Activated CD4-positive, CD25-positive, alpha-beta regulatory T cell treated with anti-CD3 and anti-CD28 coated beads, Interleukin-2, amount 50 U/mL, for 24 hours (primary cell): Measurements from ENCODE around the gene ZMIZ1.

Source experiments
- ATAC-seq, 2 donors: fragments of 150-1000 bp; cut with Tn5 transposase; one replicate each; pipeline ENCODE4 v1.10.0; 2021; ENCODE audit warnings: mild to moderate bottlenecking in 1 of 2, moderate library complexity in 1 of 2

Gene ZMIZ1

DNA sequence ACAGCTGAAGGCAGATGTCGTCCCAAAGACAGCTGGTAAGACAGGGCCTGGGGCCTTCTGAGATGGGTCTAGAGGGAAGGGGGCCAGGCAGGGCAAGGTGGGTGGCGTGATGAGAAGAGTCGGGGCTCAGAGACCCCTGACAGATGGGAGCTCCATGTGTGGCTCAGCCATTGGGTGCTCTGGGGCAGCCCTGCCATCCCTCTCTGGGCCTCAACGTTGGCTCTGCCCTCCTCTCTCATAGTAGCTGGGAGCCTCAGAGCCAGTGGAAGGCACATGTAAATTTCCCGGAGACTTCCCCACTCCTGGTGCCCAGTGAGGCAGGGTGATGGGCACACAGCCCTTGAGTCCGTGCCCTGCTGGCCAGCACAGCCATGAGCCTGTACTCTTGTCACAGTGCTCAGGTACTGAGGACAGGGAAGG, 280.3 kb downstream of the ZMIZ1 start:
- ATAC-seq: no peak

DNA sequence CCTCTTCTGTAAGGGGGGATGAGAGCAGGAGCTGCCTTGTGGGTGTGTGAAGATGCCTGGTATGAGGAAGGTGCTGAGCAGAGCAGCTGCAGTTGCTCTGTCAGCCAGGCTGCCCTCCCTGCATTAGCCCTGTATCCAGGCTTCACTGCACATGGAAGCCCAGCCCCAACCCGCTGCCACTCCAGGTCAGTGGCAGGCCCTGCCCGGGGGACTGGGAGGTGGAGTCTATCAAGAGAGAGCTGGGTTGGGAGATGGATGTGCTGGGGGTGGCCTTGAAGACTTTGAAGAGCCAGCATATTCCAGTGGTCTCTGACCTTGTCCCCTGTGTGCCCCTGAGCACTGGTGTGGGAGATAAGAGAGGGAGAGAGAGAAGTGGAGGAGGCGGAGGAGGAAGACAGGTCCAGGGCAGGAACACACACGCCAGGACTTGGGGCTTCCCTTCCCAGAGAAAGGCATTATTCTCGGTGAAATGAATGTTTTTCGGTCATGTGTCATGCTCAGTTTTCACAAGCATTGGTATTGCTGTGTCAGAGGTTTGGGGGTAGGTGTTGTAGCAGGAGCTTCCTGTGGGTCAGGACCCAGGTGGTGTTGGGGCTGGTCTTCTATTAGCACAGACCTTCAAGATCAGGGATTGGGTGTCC, 281.1 kb downstream of the ZMIZ1 start:
- no peak for ATAC-seq

DNA sequence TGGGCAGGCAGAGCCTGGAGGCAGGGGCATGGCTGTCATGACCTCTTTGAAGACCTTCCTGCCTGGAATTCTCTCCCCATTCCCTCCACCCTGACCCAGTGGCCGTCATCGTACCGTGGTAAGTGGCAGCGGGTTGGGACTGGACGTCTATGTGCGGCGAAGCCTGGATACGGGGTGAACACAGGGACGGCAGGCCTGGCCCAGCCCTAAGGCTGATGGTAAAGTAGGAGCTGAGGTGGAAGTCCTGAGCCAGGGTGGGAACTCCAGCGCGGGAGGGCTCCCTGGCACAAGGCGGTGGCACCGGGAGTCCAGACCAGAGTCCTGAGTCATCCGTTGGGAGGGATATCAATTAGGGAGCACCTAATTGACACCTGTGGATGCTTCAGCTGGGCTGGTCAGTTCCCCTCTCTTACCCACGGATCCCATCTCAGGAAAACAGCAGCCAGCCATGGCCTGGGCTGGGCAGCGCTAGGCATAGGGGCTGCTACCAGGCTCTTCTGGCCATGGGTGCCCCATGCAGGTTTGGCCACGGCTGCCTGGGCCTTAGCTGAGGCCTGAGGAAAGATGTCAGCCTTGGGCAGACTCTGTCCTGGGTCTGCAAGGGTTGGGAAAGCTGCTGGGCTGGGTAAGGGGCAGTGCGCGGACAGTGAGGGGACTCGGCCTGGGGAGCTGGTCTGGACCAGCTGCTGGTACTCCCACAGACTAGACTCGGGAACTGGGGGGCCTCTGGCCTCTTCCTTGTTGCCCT, 281.8 kb downstream of the ZMIZ1 start:
- ATAC-seq: no peak

DNA sequence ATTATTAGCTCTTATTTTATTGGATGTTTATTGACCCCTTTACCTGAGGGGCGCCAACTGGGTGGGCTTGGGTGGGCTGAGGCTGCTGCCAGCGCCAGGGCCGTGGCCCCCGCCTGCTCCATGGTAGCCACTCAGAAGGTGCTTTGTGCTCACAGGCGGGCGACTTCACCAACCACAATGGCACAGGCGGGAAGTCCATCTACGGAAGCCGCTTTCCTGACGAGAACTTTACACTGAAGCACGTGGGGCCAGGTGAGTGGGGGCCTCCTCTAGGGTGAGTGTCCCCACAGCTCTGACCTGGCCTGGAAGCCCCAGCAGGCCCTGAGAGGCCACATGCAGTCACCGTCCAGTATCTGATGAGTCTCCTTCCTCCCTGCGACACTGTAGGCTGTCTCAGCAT, 282.6 kb downstream of the ZMIZ1 start:
- no peak for ATAC-seq

DNA sequence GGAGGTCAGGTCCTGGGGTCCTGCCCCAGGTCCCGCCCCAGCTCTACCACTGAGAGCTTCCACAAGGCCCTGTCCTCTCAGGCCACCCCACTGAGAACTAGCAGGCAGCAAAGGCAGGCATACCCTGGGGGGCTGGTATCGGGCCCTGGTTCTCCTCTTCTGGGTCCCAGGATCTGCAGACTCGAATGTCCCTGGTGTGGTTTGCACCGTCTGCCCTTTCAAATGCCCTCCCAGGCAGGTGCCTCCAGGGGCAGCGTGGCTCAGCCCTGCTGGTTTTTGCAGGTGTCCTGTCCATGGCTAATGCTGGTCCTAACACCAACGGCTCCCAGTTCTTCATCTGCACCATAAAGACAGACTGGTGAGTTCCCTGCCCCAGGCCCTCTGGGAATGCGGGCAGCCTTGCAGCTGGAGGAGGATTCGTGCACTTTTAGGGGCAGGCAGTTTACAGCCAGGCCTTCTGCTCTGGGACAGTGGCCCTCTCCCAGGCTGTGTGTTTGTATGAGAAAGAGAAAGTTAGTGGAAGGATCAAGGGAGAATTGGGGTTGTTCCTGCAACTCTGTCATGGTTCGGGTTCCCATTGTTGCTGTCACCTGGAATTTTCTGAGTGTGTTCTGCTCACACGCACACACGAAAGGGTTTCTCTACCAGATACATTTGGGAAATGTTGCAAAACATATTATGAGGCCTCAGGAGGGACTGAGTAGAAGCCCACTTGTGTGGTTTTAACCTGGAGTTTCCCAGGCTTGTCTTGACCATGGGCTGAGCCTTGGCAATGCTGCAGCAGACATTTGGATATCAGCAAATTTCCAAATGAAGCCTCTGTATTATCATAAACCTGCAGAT, 283.5 kb downstream of the ZMIZ1 start:
- no peak for ATAC-seq

DNA sequence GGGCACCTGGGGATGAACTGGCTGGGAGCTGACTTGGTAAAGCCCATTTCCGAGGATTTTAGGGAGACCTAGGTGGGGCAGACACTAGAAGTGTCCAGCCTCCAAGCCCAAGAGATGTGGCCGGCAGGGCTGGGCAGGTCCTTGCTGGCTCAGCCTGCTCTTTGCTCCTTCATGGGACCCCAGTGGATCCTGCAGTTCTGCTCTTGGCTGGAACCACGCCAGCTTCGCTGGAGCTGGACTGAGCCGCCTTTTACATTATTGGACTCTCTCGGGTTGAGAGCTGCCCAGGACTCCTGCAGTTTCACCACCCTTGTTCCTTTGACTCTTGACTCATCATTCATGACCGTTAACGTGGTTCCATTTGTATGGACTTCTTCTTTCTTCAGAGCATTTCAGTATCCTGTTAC, 284.2 kb downstream of the ZMIZ1 start:
- no peak for ATAC-seq

DNA sequence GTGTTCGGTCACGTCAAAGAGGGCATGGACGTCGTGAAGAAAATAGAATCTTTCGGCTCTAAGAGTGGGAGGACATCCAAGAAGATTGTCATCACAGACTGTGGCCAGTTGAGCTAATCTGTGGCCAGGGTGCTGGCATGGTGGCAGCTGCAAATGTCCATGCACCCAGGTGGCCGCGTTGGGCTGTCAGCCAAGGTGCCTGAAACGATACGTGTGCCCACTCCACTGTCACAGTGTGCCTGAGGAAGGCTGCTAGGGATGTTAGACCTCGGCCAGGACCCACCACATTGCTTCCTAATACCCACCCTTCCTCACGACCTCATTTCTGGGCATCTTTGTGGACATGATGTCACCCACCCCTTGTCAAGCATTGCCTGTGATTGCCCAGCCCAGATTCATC, 285.0 kb downstream of the ZMIZ1 start:
- ATAC-seq: no peak

DNA sequence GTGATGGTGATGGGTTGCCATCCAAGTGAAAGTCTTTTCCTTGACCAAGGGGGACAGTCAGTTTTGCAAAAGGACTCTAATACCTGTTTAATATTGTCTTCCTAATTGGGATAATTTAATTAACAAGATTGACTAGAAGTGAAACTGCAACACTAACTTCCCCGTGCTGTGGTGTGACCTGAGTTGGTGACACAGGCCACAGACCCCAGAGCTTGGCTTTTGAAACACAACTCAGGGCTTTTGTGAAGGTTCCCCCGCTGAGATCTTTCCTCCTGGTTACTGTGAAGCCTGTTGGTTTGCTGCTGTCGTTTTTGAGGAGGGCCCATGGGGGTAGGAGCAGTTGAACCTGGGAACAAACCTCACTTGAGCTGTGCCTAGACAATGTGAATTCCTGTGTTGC, 285.4 kb downstream of the ZMIZ1 start:
- ATAC-seq: peak in 1 of 2 donors; percentile 22

DNA sequence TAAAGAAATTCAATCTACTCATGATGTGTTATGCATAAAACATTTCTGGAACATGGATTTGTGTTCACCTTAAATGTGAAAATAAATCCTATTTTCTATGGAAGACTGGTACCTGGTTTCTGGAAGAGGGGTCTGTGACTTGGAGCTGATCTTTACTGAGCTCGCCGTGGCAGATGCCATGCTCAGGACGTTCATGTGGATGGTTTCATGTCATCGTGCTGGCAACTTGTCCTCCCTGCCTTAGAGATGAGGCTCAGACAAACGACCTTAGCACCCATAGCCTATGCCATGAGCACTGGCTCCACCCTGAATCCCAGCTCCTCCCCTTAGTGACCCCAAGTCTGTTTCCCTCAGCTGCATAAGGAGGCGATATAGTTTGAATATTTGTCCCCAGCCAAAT, 285.8 kb downstream of the ZMIZ1 start:
- no peak for ATAC-seq

DNA sequence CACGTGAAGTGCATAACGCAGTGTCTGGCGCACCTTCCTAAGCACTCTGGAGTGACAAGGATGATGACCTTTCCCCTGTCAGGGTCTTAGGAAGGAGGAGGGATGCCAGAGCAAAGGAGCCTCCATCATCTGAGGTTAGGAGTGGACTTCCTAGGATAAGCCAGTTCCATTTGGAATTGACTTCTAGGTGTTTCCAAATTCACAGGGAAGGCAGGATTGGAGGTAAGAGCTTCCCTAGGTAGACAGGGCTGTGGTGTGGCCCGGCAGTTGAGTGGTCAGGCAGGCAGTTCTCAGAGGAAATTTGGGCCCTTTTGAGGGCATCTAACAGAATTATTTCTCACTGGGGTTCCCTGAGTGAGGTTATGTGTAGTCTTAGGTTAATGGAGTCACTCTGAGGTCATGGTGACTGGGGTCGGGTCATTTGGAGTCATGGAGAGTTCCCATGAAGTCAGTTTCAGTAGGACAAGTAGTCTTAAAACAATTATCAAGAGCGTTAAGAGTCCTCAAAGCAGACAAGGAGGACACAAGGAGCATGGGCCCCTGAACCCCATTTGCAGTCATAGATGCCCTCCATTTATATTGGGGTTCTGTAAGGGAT, 286.8 kb downstream of the ZMIZ1 start:
- ATAC-seq: no peak

DNA sequence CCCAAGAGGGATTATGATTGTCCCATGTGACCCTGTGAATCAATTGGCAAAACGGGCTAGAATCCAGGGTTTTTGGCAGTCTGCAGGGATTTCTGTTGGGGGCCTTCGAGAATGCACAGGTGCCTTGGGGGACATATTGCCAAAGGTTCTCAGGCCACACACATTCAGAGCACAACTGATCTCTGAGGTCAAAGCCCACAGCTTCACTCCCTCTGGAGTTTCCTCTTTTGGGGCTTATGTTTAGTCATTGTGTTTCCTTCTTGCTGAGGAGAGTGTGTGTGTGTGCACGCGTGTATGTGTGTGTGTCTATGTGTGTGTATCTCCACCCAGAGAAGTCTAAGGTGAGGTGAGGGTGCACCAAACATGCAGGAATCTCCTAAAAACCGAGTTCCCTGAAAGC, 287.3 kb downstream of the ZMIZ1 start:
- ATAC-seq: peak in 1 of 2 donors; percentile 11

DNA sequence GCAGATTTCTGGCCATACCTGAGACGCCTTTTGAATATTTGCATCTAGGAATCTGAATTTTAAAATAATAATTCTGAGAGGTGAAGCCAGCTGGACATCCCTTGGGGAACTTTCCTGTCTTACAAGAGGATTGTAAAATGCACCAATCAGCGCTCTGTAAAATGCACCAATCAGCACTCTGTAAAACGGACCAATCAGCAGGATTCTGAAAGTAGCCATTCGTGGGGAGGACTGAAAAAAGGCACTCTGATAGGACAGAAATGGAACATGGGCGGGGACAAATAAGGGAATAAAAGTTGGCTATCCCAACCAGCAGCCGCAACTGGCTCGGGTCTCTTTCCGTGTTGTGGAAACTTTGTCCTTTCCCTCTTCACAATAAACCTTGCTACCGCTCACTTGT, 288.4 kb downstream of the ZMIZ1 start:
- no peak for ATAC-seq

DNA sequence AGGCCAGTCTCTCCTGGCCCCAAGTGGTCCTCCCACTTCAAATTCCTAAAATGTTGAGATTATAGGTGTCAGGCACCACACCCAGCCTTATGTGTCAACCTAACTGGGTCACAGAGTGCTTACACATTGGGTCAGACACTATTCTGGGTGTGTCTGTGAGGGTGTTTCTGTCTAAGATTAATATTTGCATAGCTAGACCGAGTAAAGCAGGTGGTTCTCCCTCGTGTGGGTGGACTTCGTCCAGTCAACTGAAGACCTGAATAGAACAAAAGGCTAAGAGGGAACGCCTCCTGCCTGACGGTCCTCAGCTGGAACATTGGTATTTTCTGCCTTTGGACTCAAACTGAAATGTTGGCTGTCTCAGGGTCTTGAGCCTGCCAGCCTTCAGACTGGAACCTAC, 290.0 kb downstream of the ZMIZ1 start:
- no peak for ATAC-seq

DNA sequence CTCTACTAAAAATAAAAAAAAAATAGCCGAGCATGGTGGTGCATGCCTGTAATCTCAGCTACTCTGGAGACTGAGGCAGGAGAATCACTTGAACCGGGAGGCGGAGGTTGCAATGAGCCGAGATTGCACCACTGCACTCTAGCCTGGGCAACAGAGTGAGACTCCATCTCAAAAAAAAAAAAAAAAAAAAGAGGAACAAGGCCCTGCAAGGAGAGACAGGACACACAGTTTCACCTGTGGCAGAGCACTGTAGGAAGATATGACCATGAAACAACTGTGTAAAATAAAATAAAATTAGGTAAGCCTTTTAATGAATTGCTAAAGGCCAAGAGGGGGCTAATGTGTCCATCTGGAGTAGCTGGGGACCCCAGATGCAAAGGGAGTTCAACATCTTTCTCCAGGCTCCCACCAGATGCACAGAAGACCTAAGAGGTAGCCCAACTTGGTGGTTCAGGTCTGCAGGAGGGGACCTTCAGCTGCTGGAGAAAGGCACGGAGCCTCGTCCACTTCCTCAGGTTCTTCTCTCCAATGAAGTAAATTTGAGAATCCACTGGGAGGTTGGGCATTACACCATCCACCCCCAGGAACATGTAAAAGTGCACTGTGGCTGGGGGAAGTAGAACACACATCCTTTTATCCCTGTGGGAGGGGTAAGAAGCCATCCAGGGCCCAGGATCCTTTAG, 291.2 kb downstream of the ZMIZ1 start:
- ATAC-seq: no peak

DNA sequence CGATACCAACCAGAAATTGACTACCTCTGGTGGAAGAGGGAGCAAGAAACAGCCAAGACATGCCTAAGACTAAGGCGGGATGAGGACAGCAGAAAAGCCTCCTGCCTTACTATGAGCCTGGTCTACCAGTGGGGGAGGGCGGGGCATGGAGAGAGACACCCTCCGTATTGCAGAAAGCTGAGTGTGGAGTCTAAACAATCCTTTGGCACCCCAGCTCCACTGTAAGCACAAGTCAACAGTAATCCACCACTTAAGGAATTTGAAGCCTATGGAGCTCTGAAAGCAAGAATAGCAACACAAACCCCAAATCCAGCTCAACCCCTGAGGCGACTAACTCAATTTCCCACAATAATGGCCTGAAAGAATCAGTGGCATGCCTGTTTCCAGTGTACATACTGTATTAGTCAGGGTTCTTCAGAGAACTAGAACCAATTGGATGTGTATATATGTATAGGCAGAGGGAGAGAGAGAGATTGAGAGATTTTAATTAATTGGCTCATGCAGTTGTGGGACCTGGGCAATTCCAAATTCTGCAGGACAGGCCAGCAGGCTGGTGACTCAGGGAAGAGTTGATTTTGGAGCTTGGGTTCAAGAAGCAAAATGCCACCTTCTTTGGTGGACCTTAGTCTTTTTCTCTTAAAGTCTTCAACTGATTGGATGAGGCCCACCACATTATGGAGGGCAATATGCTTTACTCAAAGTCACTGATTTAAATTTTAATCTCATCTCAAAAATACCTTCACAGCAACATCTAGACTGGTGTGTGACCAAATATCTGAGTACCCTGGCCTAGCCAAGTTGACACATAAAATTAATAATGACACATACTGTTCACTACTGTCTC, 292.0 kb downstream of the ZMIZ1 start:
- ATAC-seq: no peak

DNA sequence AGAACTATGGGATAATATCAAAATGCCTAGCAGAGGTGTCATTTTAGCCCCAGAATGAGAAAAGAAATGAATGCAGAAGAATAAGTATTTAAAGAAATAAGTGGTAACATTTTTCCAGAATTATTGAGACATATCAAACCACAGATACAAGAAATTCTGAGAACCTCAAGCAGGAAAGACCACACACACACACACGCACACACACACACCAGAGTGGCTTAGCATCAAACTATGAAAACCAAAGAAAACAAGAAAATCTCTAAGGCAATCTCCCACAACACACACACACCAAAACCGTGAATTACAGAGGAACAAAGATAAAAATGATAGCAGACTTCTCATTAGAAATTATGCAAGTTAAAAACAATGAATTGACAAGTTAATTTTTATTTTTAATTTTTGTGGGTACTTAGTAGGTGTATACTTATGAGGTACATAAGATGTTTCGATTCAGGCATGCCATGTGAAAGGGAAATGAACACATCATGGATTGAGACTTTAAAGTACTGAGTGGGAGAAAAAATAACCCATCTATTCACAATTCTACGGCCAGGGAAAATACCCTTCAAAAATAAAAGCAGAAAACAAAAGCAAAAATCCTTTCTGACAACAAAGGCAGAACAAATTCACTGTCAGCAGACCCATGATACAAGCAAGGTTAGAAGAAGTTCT, 293.1 kb downstream of the ZMIZ1 start:
- no peak for ATAC-seq
